Heart right ventricle (tissue), 16 donors: ENCODE measurements around the gene STXBP3. TPM values are rescaled to one million over a fixed set of nuclear protein-coding genes. Genes with fewer than 3 reads are reported as not detected.

Experiments
- ATAC-seq, 8 donors: fragments of 200-7000 bp; cut with Tn5 transposase; one replicate each; pipeline ENCODE4 v1.9.1; 2020; ENCODE audit warnings: mild to moderate bottlenecking in 8 of 8, moderate library complexity in 8 of 8, moderate number of reproducible peaks in 1 of 8
- DNase-seq, 2 donors: peaks; one replicate each; pipeline ENCODE4 v3.0.0-alpha.2; 2020
- H3K27ac ChIP-seq, 10 donors: fragments of 200-600 bp; sonication (generic) in 2 of 10; one replicate each; pipeline versions ENCODE4 v1.5.0 to v1.8.0; 2020 to 2022; ENCODE audit warnings: mild to moderate bottlenecking in 3 of 10
- H3K27me3 ChIP-seq, 7 donors: fragments of 200-600 bp; one replicate each; pipeline ENCODE4 v1.8.0; 2021 to 2022; ENCODE audit warnings: mild to moderate bottlenecking in 2 of 7
- H3K36me3 ChIP-seq, 9 donors: fragments of 200-600 bp; sonication (generic) in 1 of 9; one replicate each; pipeline versions ENCODE4 v1.5.0 to v1.8.0; 2020 to 2022; ENCODE audit warnings: mild to moderate bottlenecking in 2 of 9
- H3K4me1 ChIP-seq, 9 donors: fragments of 200-600 bp; sonication (generic) in 1 of 9; one replicate each; pipeline versions ENCODE4 v1.5.0 to v1.8.0; 2020 to 2022; ENCODE audit warnings: mild to moderate bottlenecking in 4 of 9
- H3K4me3 ChIP-seq, 10 donors: fragments of 200-600 bp; sonication (generic) in 2 of 10; one replicate each; pipeline versions ENCODE4 v1.5.0 to v1.8.0; 2020 to 2022; ENCODE audit warnings: mild to moderate bottlenecking in 7 of 10, moderate library complexity in 2 of 10
- H3K9me3 ChIP-seq, 11 donors: fragments of 200-600 bp in 10 of 11; sonication (generic) in 2 of 11; one replicate each; pipeline versions ENCODE4 v1.5.0 to v1.8.0; 2013 to 2022; ENCODE audit warnings: mild to moderate bottlenecking in 2 of 11, control low read depth in 1 of 11, moderate library complexity in 1 of 11
- WGBS, 2 donors: extraction: QIAGEN DNeasy Blood & Tissue Kit; methylation state at CpG; one replicate each; pipeline ENCODE4 v1.1.7; 2013; ENCODE audit warnings: inconsistent platforms in 1 of 2; 5-methylcytosine and 5-hydroxymethylcytosine counted together
- intact Hi-C, 10 donors: fragments of 100-400 bp; cut with DNase I; formaldehyde crosslinking; loops; one replicate each; pipeline versions ENCODE4 v1.11.1 to v1.14.2; 2022
- polyA plus RNA-seq, 2 donors: library from polyadenylated mRNA; stranded (reverse); fragments of 200-250 nt; gene quantifications; one replicate each; pipeline ENCODE4 v1.2.3, GENCODE V29; 2013
- total RNA-seq, 10 donors: library from RNA; stranded (reverse); fragmentation: NEBNext Ultra II Directional in 3 of 10; extraction: Animal tissue kit (Norgen Biotek cat#: 25700) in 3 of 10; gene quantifications; one replicate each; pipeline versions ENCODE4 v1.2.1 to v1.2.4, GENCODE V29; 2021 to 2023
- TF ChIP-seq, protein P1 (sequence below), 9 donors: fragments of 200-600 bp; sonication (generic) in 2 of 9; IDR thresholded peaks; one replicate each; pipeline versions ENCODE4 v1.5.0 to v1.8.0; 2021 to 2022; ENCODE audit warnings: antibody characterized with exemption in 9 of 9, mild to moderate bottlenecking in 5 of 9, moderate library complexity in 1 of 9
- donor health status: Arrhythmogenic right ventricular cardiomyopathy.
- donor health status: ischemic (EF 13 %, LVEDD 7.1; RV severe dilation, severe dysfunction).
- donor health status: healthy with polysubstance abuse.
- donor health status: DM: no; HTN: yes; CAD: no.
- donor health status: DM: no; HTN: no; CAD: no.
- donor health status: ischemic (EF 25% LVEDD 6.9; RV normal size, moderate dysfunction).
- donor health status: ischemic (EF 25% LVEDD 5.7; RV mildly dilated, moderate dysfunction).
- donor health status: healthy.
- donor health status: DM: yes; HTN: yes; CAD: no.
- donor health status: Ischemic cardiomyopathy.
- donor health status: ischemic (EF 35%, LVEDD 5.7; RV mildly dilated, moderate dysfunction).
- donor health status: nonischemic (EF 11% LVEDD 7.7; RV severe dilation, severe dysfunction).
- donor health status: DM: yes; HTN: yes; CAD: no.
- donor health status: PGD.
- donor health status: ischemic (EF 29% LVEDD 5.4; RV normal size, mild dysfunction).
- donor health status: nonischemic (EF 23%, LVEDD 6.1; RV moderate dilation, normal function).

STXBP3 gene
- total and polyA plus RNA-seq, 12 donors = 18.1 to 34.5 (median 22.9) TPM

GRCh38 chr1:108792420-108792819 lies 45.9 kb downstream of the STXBP3 start:
- intact Hi-C loops = no loop called here
- Histone ChIP-seq H3K9me3 (peaks cover 0 to 22% (median 5%) of the 10 kb centered on the region in 11 donors), H3K27ac (no peak overlapping the region), H3K27me3 (no peaks in the 10 kb centered on the region), H3K4me3 (no peak overlapping the region), H3K36me3 (peaks cover 0 to 100% (median 66%) of the 10 kb centered on the region in 9 donors), H3K4me1 (no peaks in the 10 kb centered on the region)
- 98 to 99% methylated on average over 2 of the region's 2 CpGs for WGBS, 2 donors
- TF ChIP-seq, protein P1, sequence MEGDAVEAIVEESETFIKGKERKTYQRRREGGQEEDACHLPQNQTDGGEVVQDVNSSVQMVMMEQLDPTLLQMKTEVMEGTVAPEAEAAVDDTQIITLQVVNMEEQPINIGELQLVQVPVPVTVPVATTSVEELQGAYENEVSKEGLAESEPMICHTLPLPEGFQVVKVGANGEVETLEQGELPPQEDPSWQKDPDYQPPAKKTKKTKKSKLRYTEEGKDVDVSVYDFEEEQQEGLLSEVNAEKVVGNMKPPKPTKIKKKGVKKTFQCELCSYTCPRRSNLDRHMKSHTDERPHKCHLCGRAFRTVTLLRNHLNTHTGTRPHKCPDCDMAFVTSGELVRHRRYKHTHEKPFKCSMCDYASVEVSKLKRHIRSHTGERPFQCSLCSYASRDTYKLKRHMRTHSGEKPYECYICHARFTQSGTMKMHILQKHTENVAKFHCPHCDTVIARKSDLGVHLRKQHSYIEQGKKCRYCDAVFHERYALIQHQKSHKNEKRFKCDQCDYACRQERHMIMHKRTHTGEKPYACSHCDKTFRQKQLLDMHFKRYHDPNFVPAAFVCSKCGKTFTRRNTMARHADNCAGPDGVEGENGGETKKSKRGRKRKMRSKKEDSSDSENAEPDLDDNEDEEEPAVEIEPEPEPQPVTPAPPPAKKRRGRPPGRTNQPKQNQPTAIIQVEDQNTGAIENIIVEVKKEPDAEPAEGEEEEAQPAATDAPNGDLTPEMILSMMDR (IDR thresholded peaks at IDR 0.05) = no peak
- DNase-seq = no peak
- no peak for ATAC-seq

DNA sequence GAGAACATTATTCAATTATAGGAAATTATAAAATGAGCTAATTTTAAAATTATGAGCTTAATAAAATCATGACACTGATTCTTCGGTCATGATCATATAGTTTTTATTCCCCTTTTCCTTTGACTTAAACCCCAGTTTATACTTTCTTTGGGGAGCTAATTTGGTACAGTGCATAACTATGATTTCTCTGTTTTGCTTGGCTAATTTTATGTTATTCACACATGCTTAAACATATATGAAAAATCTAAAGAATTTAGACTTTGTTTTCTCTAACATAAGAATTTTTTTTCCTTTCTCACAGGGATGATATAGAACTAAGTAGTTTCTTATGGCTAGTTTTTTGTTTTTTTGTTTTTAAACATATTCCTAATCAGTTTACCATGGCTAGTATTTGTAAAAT lies 52.5 kb downstream of the STXBP3 start:
- WGBS, 2 donors = 80 to 85% methylated on average over 1 of the region's 1 CpG

DNA sequence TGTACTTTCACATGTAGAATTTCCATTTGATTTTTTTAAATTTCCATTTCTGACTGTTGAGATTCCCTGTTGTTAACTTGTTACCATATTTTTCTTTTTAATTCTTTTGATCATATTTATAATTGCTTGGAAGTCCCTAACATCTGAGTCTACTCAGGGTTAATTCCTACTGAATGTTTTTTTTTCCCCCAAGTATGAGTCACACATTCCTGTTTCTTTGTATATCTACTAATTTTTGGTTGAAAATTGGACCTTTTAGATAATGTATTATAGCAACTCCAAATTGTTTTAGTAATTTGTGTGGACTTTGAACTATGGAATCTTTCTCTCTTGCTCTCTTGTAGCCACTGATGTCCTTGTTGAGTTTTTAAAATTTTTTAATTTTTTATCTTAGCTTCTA lies 54.6 kb downstream of the STXBP3 start:
- Histone ChIP-seq H3K4me1 (no peaks in the 10 kb centered on the region), H3K4me3 (no peak overlapping the region), H3K36me3 (peaks cover 0 to 100% (median 37%) of the 10 kb centered on the region in 9 donors), H3K27ac (no peak overlapping the region), H3K27me3 (no peaks in the 10 kb centered on the region), H3K9me3 (no peaks in the 10 kb centered on the region)
- DNase-seq (no peak), ATAC-seq (no peak)
- TF ChIP-seq, protein P1 (IDR thresholded peaks at IDR 0.05) = no peak
- intact Hi-C loops = no loop called here

More for the DNA sequence above, 52.5 kb downstream of the STXBP3 start:
- DNase-seq (no peak), ATAC-seq (no peak)
- Histone ChIP-seq H3K36me3 (peaks cover 0 to 100% (median 44%) of the 10 kb centered on the region in 9 donors), H3K4me3 (no peak overlapping the region), H3K27me3 (no peaks in the 10 kb centered on the region), H3K27ac (no peak overlapping the region), H3K9me3 (no peaks in the 10 kb centered on the region), H3K4me1 (no peaks in the 10 kb centered on the region)
- intact Hi-C loops = no loop called here
- TF ChIP-seq, protein P1 (IDR thresholded peaks at IDR 0.05) = no peak

DNA sequence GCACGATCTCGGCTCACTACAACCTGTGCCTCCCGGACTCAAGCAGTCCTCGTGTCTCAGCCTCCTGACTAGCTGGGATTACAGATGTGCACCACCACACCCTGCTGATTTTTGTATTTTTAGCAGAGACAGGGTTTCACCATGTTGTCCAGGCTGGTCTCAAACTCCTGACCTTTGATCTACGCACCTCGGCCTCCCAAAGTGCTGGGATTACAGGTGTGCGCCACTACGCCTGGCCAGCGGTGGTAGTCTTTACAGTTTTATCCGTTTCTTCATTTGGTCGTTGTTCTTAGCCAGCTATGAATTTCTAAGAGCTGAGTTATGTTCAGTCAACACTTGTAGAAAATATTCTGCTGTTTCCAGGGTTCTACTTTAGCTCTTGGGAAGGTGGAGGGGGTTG lies 57.1 kb downstream of the STXBP3 start:
- DNase-seq = no peak
- Histone ChIP-seq H3K4me1 (no peaks in the 10 kb centered on the region), H3K9me3 (no peaks in the 10 kb centered on the region), H3K27me3 (no peaks in the 10 kb centered on the region), H3K4me3 (no peak overlapping the region), H3K27ac (no peak overlapping the region), H3K36me3 (peaks cover 0 to 100% (median 44%) of the 10 kb centered on the region in 9 donors)
- no peak for ATAC-seq
- TF ChIP-seq, protein P1 (IDR thresholded peaks at IDR 0.05) = no peak
- WGBS, 2 donors = 96 to 97% methylated on average over 11 of the region's 11 CpGs
- intact Hi-C loops = no loop called here
